ENCODE results near the gene SCN2A. TPM values are rescaled to one million over a fixed set of nuclear protein-coding genes. Genes with fewer than 3 reads are reported as not detected.

The SCN2A gene
- total RNA-seq, 1 experiment from 2014 or later: not detected

DNA sequence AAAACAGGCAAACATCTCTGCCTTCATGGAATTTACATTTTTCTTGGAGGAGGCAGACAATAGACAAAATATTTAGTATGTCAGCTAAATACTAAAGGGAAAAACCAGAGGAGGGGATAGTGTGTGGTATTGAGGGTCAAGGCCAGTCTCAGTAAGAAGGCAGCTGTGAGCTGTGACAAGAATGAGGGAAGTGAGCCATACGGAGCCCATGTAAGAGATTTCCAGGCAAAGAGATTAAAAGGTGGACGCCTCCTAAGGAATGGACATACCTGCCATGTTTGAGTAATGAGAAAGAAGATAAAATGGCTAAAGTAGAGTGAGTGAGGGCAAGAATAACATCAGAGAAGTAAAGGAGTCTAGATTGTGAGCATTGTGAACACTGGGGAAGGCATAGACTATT lies 2.2 kb upstream of the SCN2A start:
- H3K9me3 Mint-ChIP-seq (ENCODE audit: unreplicated experiment): no peaks in the 10 kb centered on the region
- peaks cover 3% of the 10 kb centered on the region for H3K27me3 Mint-ChIP-seq (ENCODE audit: insufficient read depth, unreplicated experiment)
- H3K4me3 ChIP-seq (ENCODE audit: low read depth, low read length): no peak overlapping the region
- H3K27me3 ChIP-seq (replicated peaks; ENCODE audit: control insufficient read depth, insufficient read depth, low read length): no peaks in the 10 kb centered on the region
- H3K9me3 ChIP-seq: no peaks in the 10 kb centered on the region
- no peak for DNase-seq
- no peak overlapping the region for H3K4me3 Mint-ChIP-seq (ENCODE audit: unreplicated experiment)
- H3K36me3 ChIP-seq (ENCODE audit: control insufficient read depth, insufficient read depth, low read length): no peaks in the 10 kb centered on the region
- no peaks in the 10 kb centered on the region for H3K36me3 Mint-ChIP-seq (ENCODE audit: insufficient read depth, unreplicated experiment)
- intact Hi-C loops (cut with micrococcal nuclease; ENCODE audit: unreplicated experiment): loop anchor here (10.0 kb wide), 1 partner anchor 158 kb away; no protein-coding TSS in a partner anchor
- no peaks in the 10 kb centered on the region for H3K4me1 Mint-ChIP-seq (ENCODE audit: low read depth, unreplicated experiment)
- CTCF ChIA-PET: no interaction called here
- TF ChIP-seq, protein P1, sequence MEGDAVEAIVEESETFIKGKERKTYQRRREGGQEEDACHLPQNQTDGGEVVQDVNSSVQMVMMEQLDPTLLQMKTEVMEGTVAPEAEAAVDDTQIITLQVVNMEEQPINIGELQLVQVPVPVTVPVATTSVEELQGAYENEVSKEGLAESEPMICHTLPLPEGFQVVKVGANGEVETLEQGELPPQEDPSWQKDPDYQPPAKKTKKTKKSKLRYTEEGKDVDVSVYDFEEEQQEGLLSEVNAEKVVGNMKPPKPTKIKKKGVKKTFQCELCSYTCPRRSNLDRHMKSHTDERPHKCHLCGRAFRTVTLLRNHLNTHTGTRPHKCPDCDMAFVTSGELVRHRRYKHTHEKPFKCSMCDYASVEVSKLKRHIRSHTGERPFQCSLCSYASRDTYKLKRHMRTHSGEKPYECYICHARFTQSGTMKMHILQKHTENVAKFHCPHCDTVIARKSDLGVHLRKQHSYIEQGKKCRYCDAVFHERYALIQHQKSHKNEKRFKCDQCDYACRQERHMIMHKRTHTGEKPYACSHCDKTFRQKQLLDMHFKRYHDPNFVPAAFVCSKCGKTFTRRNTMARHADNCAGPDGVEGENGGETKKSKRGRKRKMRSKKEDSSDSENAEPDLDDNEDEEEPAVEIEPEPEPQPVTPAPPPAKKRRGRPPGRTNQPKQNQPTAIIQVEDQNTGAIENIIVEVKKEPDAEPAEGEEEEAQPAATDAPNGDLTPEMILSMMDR (IDR thresholded peaks at IDR 0.05; ENCODE audit: insufficient read depth in 1 of 2, low read depth in 1 of 2, low read length in 1 of 2, severe bottlenecking in 1 of 2, unreplicated experiment in 1 of 2): no peak
- POLR2A ChIA-PET: no interaction called here
- H3K4me1 ChIP-seq: no peaks in the 10 kb centered on the region
- BruUV-seq (replicated peaks): no TSS peak
- H3K27ac Mint-ChIP-seq (ENCODE audit: unreplicated experiment): no peak overlapping the region

DNA sequence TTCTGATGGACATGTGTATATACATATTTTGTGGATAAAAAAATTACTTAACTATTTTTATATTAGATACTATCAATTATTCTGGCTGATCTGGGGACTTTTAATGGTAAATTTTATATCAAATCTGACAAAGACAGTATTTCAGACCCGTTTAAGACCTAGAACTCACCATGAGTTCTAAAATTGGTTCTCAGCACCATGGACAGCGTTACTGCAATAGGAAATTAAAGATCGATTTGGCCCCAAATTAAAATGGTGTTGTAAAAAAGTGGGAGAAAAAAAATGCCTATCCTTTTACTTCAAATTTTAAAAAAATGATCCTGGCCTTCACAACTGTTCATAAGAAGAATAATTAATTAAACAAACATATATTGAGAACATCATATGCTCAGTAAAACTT lies 919 bp upstream of the SCN2A start:
- BruUV-seq (replicated peaks): no TSS peak
- CTCF ChIA-PET: no interaction called here

DNA sequence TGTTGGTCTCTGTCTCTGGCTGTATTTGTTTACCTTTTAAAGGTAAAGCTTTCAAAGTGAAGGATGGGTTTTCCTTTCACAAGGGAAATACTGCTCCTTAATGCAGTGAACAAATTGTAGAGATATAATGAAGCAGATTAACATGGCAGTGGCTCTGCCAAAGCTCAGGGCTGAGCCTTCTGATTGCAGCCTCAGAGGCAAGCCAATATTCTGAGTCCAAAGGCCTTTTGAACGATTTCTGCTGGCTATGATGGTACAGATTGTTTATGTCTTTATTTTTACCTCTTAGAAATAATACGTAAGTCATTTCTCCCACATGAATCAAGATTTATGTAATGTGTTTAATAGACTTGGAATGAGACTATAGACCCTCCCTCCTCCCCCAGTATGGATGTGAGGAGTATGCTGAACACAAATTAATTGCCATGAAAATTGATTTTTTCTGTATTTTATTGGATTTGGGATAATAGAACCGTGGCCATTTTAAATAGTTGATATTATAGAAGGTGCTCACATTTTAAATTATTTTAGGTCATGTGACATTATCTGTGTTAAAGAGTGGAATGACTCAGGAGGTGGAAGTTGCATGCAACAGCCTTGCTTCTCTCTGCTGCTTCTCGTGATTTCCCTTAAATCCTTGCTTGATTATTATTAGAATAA lies 772 bp downstream of the SCN2A start:
- Histone ChIP-seq H3K9me3 (no peaks in the 10 kb centered on the region), H3K4me1 (no peaks in the 10 kb centered on the region), H3K27me3 (replicated peaks; ENCODE audit: control insufficient read depth, insufficient read depth, low read length) (no peaks in the 10 kb centered on the region), H3K36me3 (ENCODE audit: control insufficient read depth, insufficient read depth, low read length) (no peaks in the 10 kb centered on the region), H3K4me3 (ENCODE audit: low read depth, low read length) (no peak overlapping the region)
- ChIA-PET POLR2A (no interaction called here), CTCF (interaction anchor here (0.6 to 0.7 kb wide), 3 partner anchors 54 to 247 kb away, joined by 3 read pairs; no protein-coding TSS in a partner anchor)
- intact Hi-C loops (cut with micrococcal nuclease; ENCODE audit: unreplicated experiment): loop anchor here (1.0 to 10.0 kb wide), 5 partner anchors 53 to 634 kb away; no protein-coding TSS in a partner anchor
- no peaks in the 10 kb centered on the region for H3K9me3 Mint-ChIP-seq (ENCODE audit: unreplicated experiment)
- no peak for DNase-seq
- H3K4me1 Mint-ChIP-seq (ENCODE audit: low read depth, unreplicated experiment): no peaks in the 10 kb centered on the region
- H3K4me3 Mint-ChIP-seq (ENCODE audit: unreplicated experiment): no peak overlapping the region
- H3K36me3 Mint-ChIP-seq (ENCODE audit: insufficient read depth, unreplicated experiment): no peaks in the 10 kb centered on the region
- H3K27me3 Mint-ChIP-seq (ENCODE audit: insufficient read depth, unreplicated experiment): peaks cover 5% of the 10 kb centered on the region
- TF ChIP-seq, protein P1 (IDR thresholded peaks at IDR 0.05; ENCODE audit: insufficient read depth in 1 of 2, low read depth in 1 of 2, low read length in 1 of 2, severe bottlenecking in 1 of 2, unreplicated experiment in 1 of 2): no peak
- no peak overlapping the region for H3K27ac Mint-ChIP-seq (ENCODE audit: unreplicated experiment)
- BruUV-seq (replicated peaks): no TSS peak

More for the DNA sequence above, 919 bp upstream of the SCN2A start:
- Mint-ChIP-seq H3K27ac (ENCODE audit: unreplicated experiment) (no peak overlapping the region), H3K9me3 (ENCODE audit: unreplicated experiment) (no peaks in the 10 kb centered on the region), H3K36me3 (ENCODE audit: insufficient read depth, unreplicated experiment) (no peaks in the 10 kb centered on the region), H3K27me3 (ENCODE audit: insufficient read depth, unreplicated experiment) (peaks cover 5% of the 10 kb centered on the region), H3K4me3 (ENCODE audit: unreplicated experiment) (no peak overlapping the region), H3K4me1 (ENCODE audit: low read depth, unreplicated experiment) (no peaks in the 10 kb centered on the region)
- Histone ChIP-seq H3K27me3 (replicated peaks; ENCODE audit: control insufficient read depth, insufficient read depth, low read length) (no peaks in the 10 kb centered on the region), H3K9me3 (no peaks in the 10 kb centered on the region), H3K4me1 (no peaks in the 10 kb centered on the region), H3K36me3 (ENCODE audit: control insufficient read depth, insufficient read depth, low read length) (no peaks in the 10 kb centered on the region), H3K4me3 (ENCODE audit: low read depth, low read length) (no peak overlapping the region)
- intact Hi-C loops (cut with micrococcal nuclease; ENCODE audit: unreplicated experiment): loop anchor here (10.0 kb wide), 1 partner anchor 157 kb away; no protein-coding TSS in a partner anchor
- TF ChIP-seq, protein P1 (IDR thresholded peaks at IDR 0.05; ENCODE audit: insufficient read depth in 1 of 2, low read depth in 1 of 2, low read length in 1 of 2, severe bottlenecking in 1 of 2, unreplicated experiment in 1 of 2): no peak
- peak in 1 of 2 experiments; percentile 16 for DNase-seq
- POLR2A ChIA-PET: no interaction called here

Data from Caco-2 (cell line).